ENCODE measurements around the gene UCN3. TPM values are rescaled to one million over a fixed set of nuclear protein-coding genes. Genes with fewer than 3 reads are reported as not detected.

Gene UCN3
- polyA plus RNA-seq, 1 donor from 2014 or later = not detected

- no peaks in the 10 kb centered on the region for H3F3A ChIP-seq (ENCODE audit: insufficient read depth, low read length, poor library complexity, severe bottlenecking)
- no peak for TF ChIP-seq CTCF (IDR thresholded peaks at IDR 0.05; ENCODE audit: poor library complexity, severe bottlenecking)
- no peak for TF ChIP-seq SMC3 (conservative IDR thresholded peaks at IDR 0.05; ENCODE audit: poor library complexity)
- no peak for TF ChIP-seq EZH2 (IDR thresholded peaks at IDR 0.05; ENCODE audit: borderline replicate concordance, insufficient read depth, low read length, poor library complexity, severe bottlenecking)
- no peak for TF ChIP-seq POLR2AphosphoS5 (IDR thresholded peaks at IDR 0.05)
- TF ChIP-seq MXI1 (conservative IDR thresholded peaks at IDR 0.05; ENCODE audit: poor library complexity, severe bottlenecking) = no peak
- no peak for TF ChIP-seq EP300 (conservative IDR thresholded peaks at IDR 0.05; ENCODE audit: poor library complexity, severe bottlenecking)
- no peak for TF ChIP-seq TAF1 (IDR thresholded peaks at IDR 0.05; ENCODE audit: low read depth)
- no peak for TF ChIP-seq REST (IDR thresholded peaks at IDR 0.05; ENCODE audit: borderline replicate concordance)
- TF ChIP-seq RAD21 (conservative IDR thresholded peaks at IDR 0.05) = no peak
- no peak overlapping the region for H3K4me2 ChIP-seq (ENCODE audit: low read length)
- no peaks in the 10 kb centered on the region for H3K9me3 ChIP-seq (ENCODE audit: low read length)
- no peaks in the 10 kb centered on the region for H3K27me3 ChIP-seq (ENCODE audit: insufficient read depth, low read depth, low read length)
- H2AFZ ChIP-seq (ENCODE audit: low read depth, low read length) = no peak overlapping the region
- H3K9ac ChIP-seq (ENCODE audit: low read length) = no peak overlapping the region
- H3K27ac ChIP-seq (ENCODE audit: low read length) = no peak overlapping the region
- no peaks in the 10 kb centered on the region for H3K9me2 ChIP-seq (ENCODE audit: insufficient read depth, low read length)
- no peaks in the 10 kb centered on the region for H3K36me3 ChIP-seq (ENCODE audit: insufficient read depth, low read length)
- no peaks in the 10 kb centered on the region for H4K20me1 ChIP-seq (ENCODE audit: insufficient read depth)
- H3K4me3 ChIP-seq (ENCODE audit: low read length) = no peak overlapping the region
- no peaks in the 10 kb centered on the region for H3K79me2 ChIP-seq (replicated peaks; ENCODE audit: insufficient read depth, low read length)
Observed at GRCh38 chr10:5344746-5345145, 20.0 kb upstream of the UCN3 start.

GRCh38 chr10:5346881-5347280, 17.9 kb upstream of the UCN3 start:
- Histone ChIP-seq H4K20me1 (ENCODE audit: insufficient read depth) (no peaks in the 10 kb centered on the region), H3K9me2 (ENCODE audit: insufficient read depth, low read length) (no peaks in the 10 kb centered on the region), H3K4me2 (ENCODE audit: low read length) (no peak overlapping the region), H3K4me3 (ENCODE audit: low read length) (no peak overlapping the region), H3K9me3 (ENCODE audit: low read length) (no peaks in the 10 kb centered on the region), H3K36me3 (ENCODE audit: insufficient read depth, low read length) (no peaks in the 10 kb centered on the region), H2AFZ (ENCODE audit: low read depth, low read length) (no peak overlapping the region), H3K9ac (ENCODE audit: low read length) (no peak overlapping the region), H3F3A (ENCODE audit: insufficient read depth, low read length, poor library complexity, severe bottlenecking) (no peaks in the 10 kb centered on the region), H3K79me2 (replicated peaks; ENCODE audit: insufficient read depth, low read length) (no peaks in the 10 kb centered on the region), H3K27me3 (ENCODE audit: insufficient read depth, low read depth, low read length) (no peaks in the 10 kb centered on the region), H3K27ac (ENCODE audit: low read length) (no peak overlapping the region)
- TF ChIP-seq SMC3 (conservative IDR thresholded peaks at IDR 0.05; ENCODE audit: poor library complexity) (no peak), RAD21 (conservative IDR thresholded peaks at IDR 0.05) (no peak), POLR2AphosphoS5 (IDR thresholded peaks at IDR 0.05) (no peak), TAF1 (IDR thresholded peaks at IDR 0.05; ENCODE audit: low read depth) (no peak), MXI1 (conservative IDR thresholded peaks at IDR 0.05; ENCODE audit: poor library complexity, severe bottlenecking) (no peak), EP300 (conservative IDR thresholded peaks at IDR 0.05; ENCODE audit: poor library complexity, severe bottlenecking) (no peak), REST (IDR thresholded peaks at IDR 0.05; ENCODE audit: borderline replicate concordance) (no peak), CTCF (IDR thresholded peaks at IDR 0.05; ENCODE audit: poor library complexity, severe bottlenecking) (no peak), EZH2 (IDR thresholded peaks at IDR 0.05; ENCODE audit: borderline replicate concordance, insufficient read depth, low read length, poor library complexity, severe bottlenecking) (no peak)
